K562 (cell line): ENCODE measurements around the gene PTK6. TPM values are rescaled to one million over a fixed set of nuclear protein-coding genes. Genes with fewer than 3 reads are reported as not detected.
A peak's percentile ranks its signal among the peaks of the same experiment; 100 is the strongest.

Source experiments
- ATAC-seq: fragments of 200-7000 bp; cut with Tn5 transposase; 3 replicates; pipeline ENCODE4 v1.9.1; 2020; ENCODE audit warnings: moderate library complexity
- BruUV-seq: library from RNA; stranded (reverse); fragments of 400-500 nt; replicated peaks from 2 replicates; lab custom pipeline; 2021; lab: Mats Ljungman, UMichigan
- CTCF ChIA-PET: fragments of 300-600 bp; formaldehyde crosslinking; extraction: SDS; loops from one replicate; lab custom pipeline; 2021; ENCODE audit warnings: low intra/inter-chr PET ratio; lab: Yijun Ruan, JAX
- POLR2A ChIA-PET: fragments of 300-600, 350-650 bp; sonication (Branson Sonifier 250); formaldehyde crosslinking; extraction: SDS; loops from one replicate; lab custom pipeline; 2021; ENCODE audit warnings: antibody characterized with exemption, inconsistent platforms; lab: Yijun Ruan, JAX
- DNase-seq, 4 experiments: peaks; one replicate each; pipeline versions ENCODE4 v3.0.0 to v3.0.0-alpha.2; 2011 to 2018; ENCODE audit warnings: low spot score in 3 of 4, mixed read lengths in 3 of 4; ENCODE audit errors: extremely low read depth in 1 of 4
- FAIRE-seq: peaks from 2 replicates; lab custom pipeline; 2011; peaks lifted over from hg19 to GRCh38; lab: Jason Lieb, UNC
- H2AFZ ChIP-seq: 2 replicates; pipeline ENCODE4 v1.6.0; 2011; ENCODE audit warnings: low read depth, low read length, control low read depth, inconsistent platforms
- H3K27ac ChIP-seq: fragments of 200-600 bp; 3 replicates; pipeline ENCODE4 v1.8.0; 2011; ENCODE audit warnings: low read depth, mild to moderate bottlenecking, control low read depth, inconsistent platforms, low read length, moderate library complexity, mixed read lengths; ENCODE audit errors: extremely low read depth
- H3K27me3 ChIP-seq, 2 experiments: fragments of 300-600 bp in 1 of 2; 2 replicates in 1 of 2; 3 replicates in 1 of 2; pipeline versions ENCODE4 v1.6.0 to v1.8.0; 2011; ENCODE audit warnings: inconsistent platforms in 2 of 2, low read length in 2 of 2, mild to moderate bottlenecking in 1 of 2, mixed read lengths in 1 of 2, moderate library complexity in 1 of 2; ENCODE audit not compliant: control insufficient read depth in 2 of 2, insufficient read depth in 2 of 2
- H3K36me3 ChIP-seq: fragments of 300-600 bp; 3 replicates; pipeline ENCODE4 v1.8.0; 2011; ENCODE audit warnings: mild to moderate bottlenecking, low read length, inconsistent platforms; ENCODE audit not compliant: control insufficient read depth, insufficient read depth
- H3K4me1 ChIP-seq, 2 experiments: fragments of 200-600 bp in 1 of 2; replicated peaks in 1 of 2; 2 replicates in 1 of 2; 3 replicates in 1 of 2; pipeline versions ENCODE4 v1.5.1 to v1.8.0; 2011; ENCODE audit warnings: inconsistent platforms in 2 of 2, low read length in 2 of 2, mild to moderate bottlenecking in 1 of 2, mixed read lengths in 1 of 2, moderate library complexity in 1 of 2; ENCODE audit not compliant: control insufficient read depth in 2 of 2, insufficient read depth in 2 of 2
- H3K4me2 ChIP-seq: 2 replicates; pipeline ENCODE4 v1.6.1; 2011; ENCODE audit warnings: low read length, control low read depth, inconsistent platforms, mixed read lengths; ENCODE audit not compliant: insufficient read depth
- H3K4me3 ChIP-seq: fragments of 200-600 bp; sonication (generic), shearing (Covaris generic); 2 replicates; pipeline ENCODE4 v1.5.1; 2016; ENCODE audit warnings: control low read depth, inconsistent platforms
- H3K79me2 ChIP-seq: fragments of 200-600 bp; 3 replicates; pipeline ENCODE4 v1.8.0; 2011; ENCODE audit warnings: low read length, inconsistent platforms; ENCODE audit not compliant: control insufficient read depth, insufficient read depth
- H3K9ac ChIP-seq, 2 experiments: 2 replicates each; pipeline versions ENCODE4 v1.6.0 to v1.6.1; 2011; ENCODE audit warnings: low read depth in 2 of 2, low read length in 2 of 2, control low read depth in 1 of 2, inconsistent platforms in 1 of 2, mild to moderate bottlenecking in 1 of 2, mixed read lengths in 1 of 2; ENCODE audit not compliant: insufficient read depth in 1 of 2
- H3K9me1 ChIP-seq: one replicate; pipeline ENCODE4 v1.6.0; 2011; ENCODE audit warnings: inconsistent platforms, mild to moderate bottlenecking, low read length, moderate library complexity; ENCODE audit not compliant: control insufficient read depth, insufficient read depth
- H3K9me3 ChIP-seq: replicated peaks from 2 replicates; pipeline ENCODE4 v1.5.1; 2011; ENCODE audit warnings: low read depth, low read length, inconsistent platforms; ENCODE audit not compliant: control insufficient read depth, insufficient read depth
- H4K20me1 ChIP-seq: replicated peaks from 2 replicates; pipeline ENCODE4 v1.6.1; 2011; ENCODE audit warnings: low read length, inconsistent platforms, mixed read lengths; ENCODE audit not compliant: control insufficient read depth, insufficient read depth
- MEF2A ChIP-seq: IDR thresholded peaks from 2 replicates; pipeline ENCODE4 v1.6.1; 2011; ENCODE audit warnings: low read depth, mild to moderate bottlenecking, low read length, moderate library complexity; ENCODE audit not compliant: control insufficient read depth
- SAFB ChIP-seq: fragments of 200-400 bp; formaldehyde crosslinking; IDR thresholded peaks from 2 replicates; pipeline ENCODE4 v1.6.1; 2017; ENCODE audit warnings: low read depth, low read length, borderline replicate concordance
- TGIF2 ChIP-seq: sonication (generic); formaldehyde crosslinking; IDR thresholded peaks from 2 replicates; pipeline ENCODE4 v1.8.1; 2022; ENCODE audit warnings: mild to moderate bottlenecking, missing genetic modification reagents, moderate library complexity
- WGBS: fragments of 100-300 bp; shearing (Covaris generic); methylation state at CpG from one replicate; pipeline ENCODE4 v1.1.6; 2016; ENCODE audit warnings: low coverage, mixed read lengths; ENCODE audit not compliant: insufficient coverage; ENCODE audit errors: missing lambda C conversion rate; 5-methylcytosine and 5-hydroxymethylcytosine counted together
- in situ Hi-C: fragments of 300-500 bp; cut with MboI; formaldehyde crosslinking; loops from 4 replicates; pipeline ENCODE4 v1.15.0; 2018; ENCODE audit warnings: inconsistent platforms, mixed read lengths
- intact Hi-C: fragments of 100-400 bp; cut with micrococcal nuclease; formaldehyde crosslinking; loops from 2 replicates; pipeline ENCODE4 v1.14.2; 2022
- polyA plus RNA-seq, 8 experiments: library from polyadenylated mRNA; depleted of rRNA in 4 of 8; stranded (reverse) in 5 of 8; unstranded in 3 of 8; fragments of >200 nt; fragmentation: Nextera tagmentation in 2 of 8; fragmentation: Illumina TruSeq in 1 of 8; extraction: Ambion mirVana in 2 of 8; extraction: Trizol in 1 of 8; gene quantifications; 2 replicates each; pipeline versions ENCODE4 v1.2.1 to v1.2.3, GENCODE V29; 2011 to 2014; ENCODE audit warnings: inconsistent platforms in 1 of 8, missing spikeins in 1 of 8
- total RNA-seq, 7 experiments: library from RNA; depleted of rRNA in 6 of 7; stranded (reverse); fragments of >200 nt in 6 of 7; fragmentation: Illumina TruSeq in 2 of 7; extraction: Trizol in 2 of 7; gene quantifications; 2 replicates each; pipeline versions ENCODE4 v1.2.1 to v1.2.3, GENCODE V29; 2011 to 2021; ENCODE audit warnings: low replicate concordance in 1 of 7
- TF ChIP-seq, protein P1 (sequence below), 3 experiments: fragments of 200-800 bp in 1 of 3; sonication (Bioruptor generic) in 1 of 3; sonication (generic) in 1 of 3; formaldehyde crosslinking in 1 of 3; IDR thresholded peaks; 2 replicates each; pipeline versions ENCODE4 v1.6.1 to v1.8.0; 2016 to 2022; ENCODE audit warnings: mild to moderate bottlenecking in 2 of 3, missing compliant biosample characterization in 2 of 3, missing genetic modification characterization in 2 of 3, missing genetic modification reagents in 1 of 3

PTK6 gene
- total and polyA plus RNA-seq, 9 of the 15 experiments (the other 6 are each of a cell fraction or from before 2014, with no cell fraction given) = 0.07 TPM; not detected in 8

DNA sequence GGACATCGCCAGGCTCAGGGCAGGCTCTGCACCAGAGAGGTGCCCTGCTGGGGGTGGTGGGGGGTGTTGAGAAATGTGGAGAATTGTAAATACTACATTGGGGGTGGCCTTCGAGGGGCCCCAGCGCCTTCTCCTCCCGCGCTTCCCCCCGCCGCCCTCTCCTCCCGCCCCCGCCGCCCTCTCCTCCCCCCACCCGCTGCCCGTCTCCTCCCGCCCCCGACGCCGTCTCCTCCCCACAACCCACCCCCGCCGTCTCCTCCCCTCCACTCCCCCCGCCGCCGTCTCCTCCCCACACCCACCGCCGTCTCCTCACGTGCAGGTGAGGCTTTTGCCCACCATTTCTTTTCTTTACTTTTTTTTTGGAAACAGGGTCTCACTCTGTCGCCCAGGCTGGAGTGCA is 11.8 kb upstream of the PTK6 start (continued):
- TF ChIP-seq, protein P1, sequence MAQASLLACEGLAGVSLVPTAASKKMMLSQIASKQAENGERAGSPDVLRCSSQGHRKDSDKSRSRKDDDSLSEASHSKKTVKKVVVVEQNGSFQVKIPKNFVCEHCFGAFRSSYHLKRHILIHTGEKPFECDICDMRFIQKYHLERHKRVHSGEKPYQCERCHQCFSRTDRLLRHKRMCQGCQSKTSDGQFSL (CRISPR knock-in tag; IDR thresholded peaks at IDR 0.05) = 0 out of 2 replicates have a peak, but pooled peaks have one; percentile 37
- TF ChIP-seq, protein P1 (tag; IDR thresholded peaks at IDR 0.05) = no peak
- TF ChIP-seq, all 486 proteins: peak for 3

DNA sequence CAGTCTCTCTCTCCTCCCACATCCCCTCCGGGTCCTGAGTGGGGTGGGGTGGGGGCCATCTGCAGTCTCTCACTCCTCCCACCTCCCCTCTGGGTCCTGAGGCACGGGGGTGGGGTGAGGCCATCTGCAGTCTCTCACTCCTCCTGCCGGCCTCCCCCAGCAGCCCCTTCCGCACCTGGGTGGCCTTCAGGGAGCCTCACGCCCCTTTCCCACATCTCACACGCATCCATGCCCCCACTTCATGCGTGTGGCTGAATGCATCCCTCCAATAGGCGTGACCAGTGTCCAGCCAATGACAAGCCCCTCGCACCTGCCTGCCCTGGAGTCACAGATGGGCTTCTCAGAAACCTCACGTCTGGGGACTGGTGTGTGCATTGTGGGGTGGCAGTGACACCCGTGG is 11.4 kb upstream of the PTK6 start:
- ATAC-seq = no peak
- WGBS = 17% methylated on average over 11 of the region's 11 CpGs
- peaks cover 10 to 66% of the 10 kb centered on the region in 2 experiments for H3K4me1 ChIP-seq
- peak overlapping the region in 1 of 2 experiments; percentile 83; a peak in 1 of 4 replicates for H3K9ac ChIP-seq
- no peak overlapping the region for H3K4me2 ChIP-seq
- ChIA-PET POLR2A (interaction anchor here (0.6 kb wide), 1 partner anchor 19 kb away, joined by 3 read pairs; no protein-coding TSS in a partner anchor), CTCF (no interaction called here)
- in situ Hi-C loops (no loop called here), intact Hi-C loops (no loop called here)
- no peak for DNase-seq
- no peak overlapping the region for H3K27ac ChIP-seq
- no peaks in the 10 kb centered on the region for H3K9me1 ChIP-seq
- no peaks in the 10 kb centered on the region for H3K9me3 ChIP-seq
- H3K36me3 ChIP-seq = no peaks in the 10 kb centered on the region
- H2AFZ ChIP-seq = no peak overlapping the region
- H3K4me3 ChIP-seq = no peak overlapping the region
- H4K20me1 ChIP-seq = no peaks in the 10 kb centered on the region
- FAIRE-seq = no peak
- peaks cover 0 to 38% of the 10 kb centered on the region in 2 experiments; a peak in 4 of 5 replicates for H3K27me3 ChIP-seq
- no peak for TF ChIP-seq TGIF2 (CRISPR knock-in tag)
- no peak for TF ChIP-seq MEF2A
- peak; percentile 24; the same call in 1 of the 2 replicates for TF ChIP-seq SAFB
- BruUV-seq = no TSS peak
- H3K79me2 ChIP-seq = no peaks in the 10 kb centered on the region
